ENCODE data around the gene P2RY8.
"Not testable (repeated sequence)": the region's sequence is repeated elsewhere in the genome, so short reads cannot be mapped to it uniquely, and the experiment has no call there.

Gene P2RY8

GRCh38 chrX:1483843-1484637, 52.9 kb downstream of the P2RY8 start:
- no peak for TF ChIP-seq CTCF (IDR thresholded peaks at IDR 0.05; ENCODE audit: extremely low read depth, insufficient read depth, missing control alignments)
- DNase-seq (ENCODE audit: low spot score), result peak; percentile 81
- in situ Hi-C loops (cut with MboI; ENCODE audit: low pct_unique_long_range_greater_than_20kb, low sequenced_read_pairs, unreplicated experiment), result no loop called here

GRCh38 chrX:1482530-1482928, 54.5 kb downstream of the P2RY8 start:
- DNase-seq (ENCODE audit: low spot score); in situ Hi-C loops (cut with MboI; ENCODE audit: low pct_unique_long_range_greater_than_20kb, low sequenced_read_pairs, unreplicated experiment): not testable (repeated sequence)

- peak; percentile 10 for TF ChIP-seq CTCF (IDR thresholded peaks at IDR 0.05; ENCODE audit: extremely low read depth, insufficient read depth, missing control alignments)
- in situ Hi-C loops (cut with MboI; ENCODE audit: low pct_unique_long_range_greater_than_20kb, low sequenced_read_pairs, unreplicated experiment), result no loop called here
- DNase-seq (ENCODE audit: low spot score), result peak; percentile 72
These were observed 55.1 kb downstream of the P2RY8 start for GRCh38 chrX:1481636-1482529.

GRCh38 chrX:1480082-1480785, 56.8 kb downstream of the P2RY8 start:
- in situ Hi-C loops (cut with MboI; ENCODE audit: low pct_unique_long_range_greater_than_20kb, low sequenced_read_pairs, unreplicated experiment), result no loop called here
- no peak for DNase-seq (ENCODE audit: low spot score)
- TF ChIP-seq CTCF (IDR thresholded peaks at IDR 0.05; ENCODE audit: extremely low read depth, insufficient read depth, missing control alignments), result no peak

GRCh38 chrX:1477801-1478458, 59.1 kb downstream of the P2RY8 start:
- in situ Hi-C loops (cut with MboI; ENCODE audit: low pct_unique_long_range_greater_than_20kb, low sequenced_read_pairs, unreplicated experiment), result no loop called here
- TF ChIP-seq CTCF (IDR thresholded peaks at IDR 0.05; ENCODE audit: extremely low read depth, insufficient read depth, missing control alignments), result no peak
- no peak for DNase-seq (ENCODE audit: low spot score)

- no peak for TF ChIP-seq CTCF (IDR thresholded peaks at IDR 0.05; ENCODE audit: extremely low read depth, insufficient read depth, missing control alignments)
- no peak for DNase-seq (ENCODE audit: low spot score)
- in situ Hi-C loops (cut with MboI; ENCODE audit: low pct_unique_long_range_greater_than_20kb, low sequenced_read_pairs, unreplicated experiment), result no loop called here
These were observed 59.8 kb downstream of the P2RY8 start for GRCh38 chrX:1477229-1477628.

All from GM13977 (cell line).